Endothelial cell of umbilical vein (primary cell): ENCODE measurements around the gene SEMA5A. TPM values are rescaled to one million over a fixed set of nuclear protein-coding genes. Genes with fewer than 3 reads are reported as not detected.

Experiments used
- BruUV-seq: library from RNA; stranded (reverse); fragments of 400-500 nt; replicated peaks from 2 replicates; lab custom pipeline; 2021; lab: Mats Ljungman, UMichigan
- CTCF ChIA-PET: fragments of 300-600, 350-600 bp; sonication (Branson Sonifier 250); formaldehyde crosslinking; loops from one replicate; lab custom pipeline; 2021; ENCODE audit warnings: antibody characterized with exemption, inconsistent platforms; lab: Charles Lee
- POLR2A ChIA-PET: fragments of 300-600, 350-600 bp; sonication (Branson Sonifier 250); formaldehyde crosslinking; loops from one replicate; lab custom pipeline; 2021; ENCODE audit warnings: antibody characterized with exemption, inconsistent platforms; lab: Charles Lee
- DNase-seq: peaks from one replicate; pipeline ENCODE4 v3.0.0-alpha.2; 2011; ENCODE audit warnings: low read depth, low spot score
- FAIRE-seq: peaks from 2 replicates; lab custom pipeline; 2011; peaks lifted over from hg19 to GRCh38; lab: Jason Lieb, UNC
- H2AFZ ChIP-seq: 2 replicates; pipeline ENCODE4 v1.6.0; 2012; ENCODE audit warnings: low read depth, low read length, control low read depth, inconsistent platforms
- H3K27ac ChIP-seq: 2 replicates; pipeline ENCODE4 v1.5.1; 2011; ENCODE audit warnings: low read depth, mild to moderate bottlenecking, control low read depth, low read length, moderate library complexity; ENCODE audit not compliant: insufficient read depth
- H3K27me3 ChIP-seq, 2 experiments: 2 replicates each; pipeline versions ENCODE4 v1.6.0 to v1.6.1; 2011; ENCODE audit warnings: low read length in 2 of 2, mixed read lengths in 1 of 2; ENCODE audit not compliant: control insufficient read depth in 2 of 2, insufficient read depth in 2 of 2
- H3K36me3 ChIP-seq, 2 experiments: 2 replicates in 1 of 2; 3 replicates in 1 of 2; pipeline ENCODE4 v1.5.1; 2011; ENCODE audit warnings: low read length in 2 of 2, mild to moderate bottlenecking in 1 of 2, moderate library complexity in 1 of 2; ENCODE audit not compliant: control insufficient read depth in 2 of 2, insufficient read depth in 2 of 2; ENCODE audit errors: extremely low read depth in 1 of 2
- H3K4me1 ChIP-seq: 3 replicates; pipeline ENCODE4 v1.5.1; 2011; ENCODE audit warnings: mild to moderate bottlenecking, low read length; ENCODE audit not compliant: control insufficient read depth, insufficient read depth; ENCODE audit errors: extremely low read depth
- H3K4me2 ChIP-seq: 2 replicates; pipeline ENCODE4 v1.6.1; 2011; ENCODE audit warnings: low read length, control low read depth, mixed read lengths; ENCODE audit not compliant: insufficient read depth
- H3K4me3 ChIP-seq, 3 experiments: fragments of 200-600 bp in 1 of 3; sonication (generic), shearing (Covaris generic) in 1 of 3; replicated peaks in 1 of 3; 2 replicates each; pipeline ENCODE4 v1.5.1; 2011 to 2016; ENCODE audit warnings: control low read depth in 3 of 3, low read length in 3 of 3, mild to moderate bottlenecking in 2 of 3, inconsistent platforms in 1 of 3, low read depth in 1 of 3, moderate library complexity in 1 of 3; ENCODE audit not compliant: insufficient read depth in 1 of 3
- H3K79me2 ChIP-seq: 2 replicates; pipeline ENCODE4 v1.6.0; 2012; ENCODE audit warnings: low read length, inconsistent platforms; ENCODE audit not compliant: control insufficient read depth, insufficient read depth
- H3K9ac ChIP-seq: replicated peaks from 2 replicates; pipeline ENCODE3; 2011; ENCODE audit warnings: low read length, control low read depth; ENCODE audit not compliant: insufficient read depth; ENCODE audit errors: extremely low read depth
- H3K9me1 ChIP-seq: replicated peaks from 3 replicates; pipeline ENCODE4 v1.6.0; 2011; ENCODE audit warnings: mild to moderate bottlenecking, low read length; ENCODE audit not compliant: control insufficient read depth, insufficient read depth; ENCODE audit errors: extremely low read depth
- H3K9me3 ChIP-seq: replicated peaks from 2 replicates; pipeline ENCODE4 v1.5.1; 2012; ENCODE audit warnings: low read length, inconsistent platforms; ENCODE audit not compliant: control insufficient read depth, insufficient read depth
- H4K20me1 ChIP-seq: replicated peaks from 2 replicates; pipeline ENCODE3; 2011; ENCODE audit warnings: mild to moderate bottlenecking, low read length; ENCODE audit not compliant: control insufficient read depth, insufficient read depth; ENCODE audit errors: extremely low read depth
- CTCF ChIP-seq, 2 donors: IDR thresholded peaks; 1 replicate in 1 of 2; 2 replicates in 1 of 2; pipeline ENCODE4 v1.5.1; 2011; ENCODE audit warnings: low read length in 2 of 2, mild to moderate bottlenecking in 2 of 2, moderate library complexity in 2 of 2, control low read depth in 1 of 2, inconsistent platforms in 1 of 2, low read depth in 1 of 2; ENCODE audit not compliant: insufficient read depth in 1 of 2; ENCODE audit errors: extremely low read depth in 1 of 2
- EZH2 ChIP-seq: IDR thresholded peaks from 2 replicates; pipeline ENCODE4 v1.6.1; 2012; ENCODE audit warnings: borderline replicate concordance, low read depth, mild to moderate bottlenecking, moderate library complexity, low read length, inconsistent platforms; ENCODE audit not compliant: severe bottlenecking
- FOS ChIP-seq: IDR thresholded peaks from 2 replicates; pipeline ENCODE4 v1.6.1; 2011; ENCODE audit warnings: mild to moderate bottlenecking, low read length, moderate library complexity, borderline replicate concordance; ENCODE audit not compliant: insufficient read depth
- GATA2 ChIP-seq: IDR thresholded peaks from 2 replicates; pipeline ENCODE4 v1.7.0; 2011; ENCODE audit warnings: low read depth, mild to moderate bottlenecking, moderate library complexity, mixed read lengths, low read length; ENCODE audit not compliant: insufficient read length, insufficient read depth
- JUN ChIP-seq: IDR thresholded peaks from 2 replicates; pipeline ENCODE4 v1.6.1; 2011; ENCODE audit warnings: borderline replicate concordance, low read depth; ENCODE audit not compliant: insufficient read length, insufficient read depth
- MAX ChIP-seq: IDR thresholded peaks from 2 replicates; pipeline ENCODE4 v1.6.1; 2011; ENCODE audit not compliant: insufficient read depth, insufficient read length
- MYC ChIP-seq: IDR thresholded peaks from one replicate; pipeline ENCODE4 v1.6.1; 2011; ENCODE audit warnings: mild to moderate bottlenecking, low read depth, low read length
- POLR2A ChIP-seq: IDR thresholded peaks from 2 replicates; pipeline ENCODE4 v1.6.1; 2012; ENCODE audit warnings: low read depth, mild to moderate bottlenecking, control low read depth, low read length
- POLR2AphosphoS5 ChIP-seq: IDR thresholded peaks from 2 replicates; pipeline ENCODE4 v1.6.1; 2012; ENCODE audit warnings: low read depth, mild to moderate bottlenecking, control low read depth, low read length, moderate library complexity; ENCODE audit not compliant: insufficient read depth
- dilution Hi-C: fragments of 300-500 bp; cut with MboI; formaldehyde crosslinking; loops from one replicate; pipeline ENCODE4 v1.15.0; 2019; ENCODE audit warnings: low sequenced_read_pairs; ENCODE audit not compliant: extremely low pct_ligation_motif_present
- intact Hi-C: fragments of 100-400 bp; cut with micrococcal nuclease; formaldehyde crosslinking; loops from one replicate; pipeline ENCODE4 v1.10.0; 2022
- polyA plus RNA-seq, 4 experiments: library from polyadenylated mRNA; depleted of rRNA in 3 of 4; stranded (reverse) in 3 of 4; unstranded in 1 of 4; fragments of >200 nt; gene quantifications; 2 replicates each; pipeline versions ENCODE4 v1.2.1 to v1.2.3, GENCODE V29; 2011 to 2012; ENCODE audit warnings: missing spikeins in 1 of 4
- total RNA-seq: library from RNA; stranded (reverse); gene quantifications from 2 replicates; pipeline ENCODE4 v1.2.3, GENCODE V29; 2021

Gene SEMA5A
- total and polyA plus RNA-seq, 2 donors (not counting 3 experiments of a cell fraction or from before 2014, with no cell fraction given) = 0.04 to 0.06 TPM

- ChIA-PET POLR2A (no interaction called here), CTCF (no interaction called here)
- DNase-seq (no peak), FAIRE-seq (no peak)
- intact Hi-C loops (no loop called here), dilution Hi-C loops (no loop called here)
- H4K20me1 ChIP-seq = no peaks in the 10 kb centered on the region
- no peaks in the 10 kb centered on the region for H3K9me1 ChIP-seq
- H3K9me3 ChIP-seq = no peaks in the 10 kb centered on the region
- no peaks in the 10 kb centered on the region for H3K36me3 ChIP-seq
- no TSS peak for BruUV-seq
- no peak overlapping the region for H2AFZ ChIP-seq
- H3K27me3 ChIP-seq = no peaks in the 10 kb centered on the region
- no peak overlapping the region for H3K4me2 ChIP-seq
- H3K27ac ChIP-seq = no peak overlapping the region
- H3K4me1 ChIP-seq = no peaks in the 10 kb centered on the region
- no peak overlapping the region for H3K4me3 ChIP-seq
- no peak overlapping the region for H3K9ac ChIP-seq
- no peaks in the 10 kb centered on the region for H3K79me2 ChIP-seq
- TF ChIP-seq POLR2A = no peak
- TF ChIP-seq MYC = no peak
- peak; percentile 53 for TF ChIP-seq GATA2
- TF ChIP-seq JUN = no peak
- TF ChIP-seq FOS = peak; percentile 47
- TF ChIP-seq EZH2 = no peak
- no peak for TF ChIP-seq CTCF (IDR thresholded peaks at IDR 0.05; ENCODE audit: extremely low read depth in 1 of 2, insufficient read depth in 1 of 2, low read depth in 1 of 2, low read length in 2 of 2)
- TF ChIP-seq MAX = no peak
- TF ChIP-seq POLR2AphosphoS5 = peak; percentile 34
Measured at GRCh38 chr5:9015260-9015936, 530.5 kb downstream of the SEMA5A start.
